Measurements from ENCODE around the gene NEDD4L. TPM values are rescaled to one million over a fixed set of nuclear protein-coding genes. Genes with fewer than 3 reads are reported as not detected.

NEDD4L gene
- total RNA-seq, 3 donors from 2014 or later: 2.6 to 4.7 (median 2.9) TPM

DNA sequence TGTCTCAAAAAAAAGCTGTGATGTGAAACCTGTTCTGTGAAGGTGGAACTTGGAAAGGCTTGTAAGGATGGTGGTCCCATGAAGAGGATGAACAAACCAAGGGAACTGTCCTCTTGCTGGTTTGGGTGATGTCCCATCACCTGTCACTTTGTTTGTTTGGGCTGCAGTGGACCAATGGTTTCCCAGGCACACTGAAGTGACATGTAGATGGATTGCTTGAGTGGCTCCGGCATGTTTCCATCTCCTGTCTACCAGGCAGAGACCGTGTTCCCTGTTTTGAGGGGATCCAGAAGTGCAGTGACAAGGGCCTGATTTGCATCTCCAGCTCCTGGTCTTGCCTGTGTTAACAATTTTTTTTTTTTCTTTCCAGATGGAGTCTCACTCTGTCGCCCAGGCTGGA lies 8.9 kb downstream of the NEDD4L start:
- H3K36me3 Mint-ChIP-seq (ENCODE audit: insufficient read depth): no peaks in the 10 kb centered on the region
- ATAC-seq (no peak), DNase-seq (no peak)
- H3K4me1 Mint-ChIP-seq (ENCODE audit: low read depth): peaks cover 2% of the 10 kb centered on the region
- peaks cover 3% of the 10 kb centered on the region for H3K27me3 Mint-ChIP-seq (ENCODE audit: low read depth)
- H3K4me3 Mint-ChIP-seq: no peak overlapping the region
- H3K9me3 Mint-ChIP-seq: no peaks in the 10 kb centered on the region

DNA sequence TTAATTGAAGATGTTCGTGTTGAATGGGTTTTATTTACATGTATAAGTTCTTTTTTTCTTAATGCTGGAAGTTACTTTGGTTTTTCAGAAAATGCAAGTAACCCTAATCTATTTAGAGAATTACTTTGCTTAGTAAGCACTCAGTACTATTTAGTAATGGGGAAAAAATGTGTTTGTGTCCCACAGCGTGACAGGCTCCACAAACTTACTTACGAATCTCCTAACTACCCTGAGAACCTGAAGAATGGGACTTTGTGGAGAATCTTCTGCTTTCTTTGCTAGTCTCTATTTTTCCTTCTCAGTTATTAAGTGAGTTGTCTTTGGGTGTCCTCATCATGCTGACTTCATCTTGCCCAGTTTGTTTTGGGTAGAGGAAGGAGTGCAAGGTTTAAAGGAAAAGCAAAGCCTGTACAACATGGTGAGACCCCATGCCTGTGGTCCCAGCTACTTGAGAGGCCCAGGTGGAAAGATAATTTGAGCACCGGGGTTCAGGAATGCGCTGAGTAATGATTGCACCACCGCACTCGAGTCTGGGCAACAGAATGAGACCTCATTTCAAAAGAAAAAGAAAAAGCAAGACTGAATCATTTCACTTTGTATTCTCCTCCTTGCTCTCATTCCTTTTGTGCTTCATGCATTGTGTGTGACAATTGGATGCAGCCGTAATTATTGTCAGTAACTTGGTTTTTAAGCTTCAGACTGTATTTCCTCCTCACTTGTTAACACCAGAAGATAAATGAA lies 10.2 kb downstream of the NEDD4L start:
- H3K4me3 Mint-ChIP-seq: no peak overlapping the region
- DNase-seq: no peak
- H3K36me3 Mint-ChIP-seq (ENCODE audit: insufficient read depth): no peaks in the 10 kb centered on the region
- no peaks in the 10 kb centered on the region for H3K9me3 Mint-ChIP-seq
- H3K27me3 Mint-ChIP-seq (ENCODE audit: low read depth): peaks cover 3% of the 10 kb centered on the region
- ATAC-seq: no peak
- peaks cover 2% of the 10 kb centered on the region for H3K4me1 Mint-ChIP-seq (ENCODE audit: low read depth)

DNA sequence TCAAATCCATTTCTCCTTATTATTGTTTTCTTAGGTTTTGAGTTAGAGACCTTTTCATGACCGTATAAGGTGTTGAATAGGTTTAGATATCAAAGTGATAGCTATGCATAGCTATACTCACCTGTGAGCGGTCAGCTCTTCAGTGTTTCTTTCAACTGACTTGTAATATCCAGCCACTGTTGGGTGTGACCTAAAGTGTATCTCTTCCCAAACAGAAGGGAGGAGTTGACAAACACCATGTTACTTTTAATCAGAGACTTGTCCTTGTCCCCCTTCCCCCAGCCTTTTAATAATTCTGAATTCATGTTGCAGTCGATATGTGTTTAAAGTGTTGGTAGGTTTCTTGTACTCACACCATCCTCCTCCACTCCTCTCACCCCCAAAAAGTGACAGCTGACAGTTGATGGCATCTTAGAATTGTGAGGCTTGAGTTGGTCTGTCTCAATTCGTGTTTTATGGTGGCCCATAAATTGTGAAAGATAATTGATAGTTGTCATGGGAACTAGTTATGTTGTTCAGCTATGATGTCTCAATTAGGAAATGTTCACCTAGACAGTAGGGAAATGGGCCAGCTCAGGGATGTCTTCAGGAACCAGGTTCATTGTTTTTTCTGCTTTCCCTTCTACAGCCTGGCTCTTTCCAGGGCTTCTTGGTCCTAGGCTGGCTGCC lies 12.0 kb downstream of the NEDD4L start:
- no peaks in the 10 kb centered on the region for H3K36me3 Mint-ChIP-seq (ENCODE audit: insufficient read depth)
- H3K4me1 Mint-ChIP-seq (ENCODE audit: low read depth): peaks cover 2% of the 10 kb centered on the region
- no peak for DNase-seq
- no peak overlapping the region for H3K4me3 Mint-ChIP-seq
- H3K9me3 Mint-ChIP-seq: no peaks in the 10 kb centered on the region
- no peak for ATAC-seq
- peaks cover 3% of the 10 kb centered on the region for H3K27me3 Mint-ChIP-seq (ENCODE audit: low read depth)

DNA sequence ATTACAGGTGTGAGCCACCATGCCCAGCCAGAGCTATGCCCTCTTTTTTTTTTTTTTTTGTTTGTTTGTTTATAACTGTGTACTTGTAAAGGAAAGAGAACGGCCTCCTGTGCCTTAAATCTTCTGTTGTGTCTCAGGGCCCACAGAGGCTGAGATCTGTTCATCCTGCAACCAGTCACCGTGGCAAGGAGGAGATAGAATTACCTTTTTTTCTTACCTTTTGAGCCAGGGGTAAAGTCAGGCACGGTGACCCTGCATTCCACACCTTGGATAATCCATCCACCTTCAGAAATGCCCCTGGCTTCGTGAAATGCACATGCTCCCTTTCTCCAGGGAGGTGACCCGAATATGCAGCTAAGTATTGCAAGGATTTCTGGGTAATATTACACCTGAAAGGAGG lies 12.8 kb downstream of the NEDD4L start:
- DNase-seq (no peak), ATAC-seq (no peak)
- Mint-ChIP-seq H3K4me1 (ENCODE audit: low read depth) (peaks cover 2% of the 10 kb centered on the region), H3K4me3 (no peak overlapping the region), H3K27me3 (ENCODE audit: low read depth) (peaks cover 3% of the 10 kb centered on the region), H3K36me3 (ENCODE audit: insufficient read depth) (no peaks in the 10 kb centered on the region), H3K9me3 (no peaks in the 10 kb centered on the region)

DNA sequence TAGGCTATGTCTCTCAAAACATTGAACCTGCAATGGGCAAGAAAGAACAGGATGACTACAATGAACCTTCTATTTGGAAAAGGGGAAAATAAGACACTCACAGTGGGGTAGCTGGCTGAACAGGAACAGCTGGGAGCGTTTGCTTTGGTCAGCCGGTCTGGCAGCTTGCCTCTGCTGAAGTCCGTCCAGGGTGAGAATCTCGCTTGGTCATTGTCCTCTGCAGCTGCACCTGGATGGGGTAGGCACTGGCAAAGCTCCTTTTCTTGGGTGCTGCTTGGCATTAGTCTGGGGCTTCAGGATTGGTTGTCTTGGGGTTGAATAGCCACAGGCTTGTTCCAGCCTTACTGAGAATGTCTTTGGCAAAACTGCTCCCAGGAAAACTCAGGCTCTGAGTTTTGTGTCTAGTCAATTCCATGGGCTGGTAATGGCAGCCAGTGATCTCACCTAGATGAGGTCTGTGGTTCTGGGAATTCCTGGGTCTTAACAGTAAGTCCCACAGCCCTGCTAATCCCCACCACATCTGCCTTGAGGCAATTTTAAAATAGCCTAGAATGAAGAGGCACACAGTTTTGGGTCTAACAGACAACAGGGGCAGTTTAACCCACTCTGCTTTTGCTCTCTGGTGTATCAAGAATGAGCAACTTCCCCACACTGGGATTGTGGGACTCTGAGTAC lies 13.4 kb downstream of the NEDD4L start:
- H3K4me1 Mint-ChIP-seq (ENCODE audit: low read depth): no peaks in the 10 kb centered on the region
- H3K36me3 Mint-ChIP-seq (ENCODE audit: insufficient read depth): no peaks in the 10 kb centered on the region
- H3K4me3 Mint-ChIP-seq: no peak overlapping the region
- H3K27me3 Mint-ChIP-seq (ENCODE audit: low read depth): peaks cover 3% of the 10 kb centered on the region
- H3K9me3 Mint-ChIP-seq: no peaks in the 10 kb centered on the region
- ATAC-seq (no peak), DNase-seq (no peak)

DNA sequence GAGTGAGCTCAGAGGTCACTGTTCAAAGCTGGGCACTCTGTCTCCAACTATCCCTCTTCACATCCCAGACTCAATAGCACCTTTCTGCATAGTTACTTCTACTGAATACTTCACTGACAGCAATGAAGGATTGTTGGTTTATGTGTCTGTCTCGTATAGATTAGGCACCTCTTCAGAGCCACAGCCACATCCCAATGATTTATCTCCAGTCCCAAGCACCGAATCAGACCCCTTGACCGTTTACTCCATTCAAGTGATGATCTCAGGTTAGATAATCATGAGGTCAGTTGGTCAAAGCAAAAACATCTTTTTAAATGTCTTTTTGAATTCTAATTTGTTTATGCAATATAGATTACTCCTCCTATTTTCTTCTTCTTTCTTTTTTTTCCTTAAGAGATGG lies 14.7 kb downstream of the NEDD4L start:
- ATAC-seq: no peak
- Mint-ChIP-seq H3K27me3 (ENCODE audit: low read depth) (peaks cover 3% of the 10 kb centered on the region), H3K4me3 (no peak overlapping the region), H3K4me1 (ENCODE audit: low read depth) (no peaks in the 10 kb centered on the region), H3K36me3 (ENCODE audit: insufficient read depth) (no peaks in the 10 kb centered on the region), H3K9me3 (no peaks in the 10 kb centered on the region)
- no peak for DNase-seq

DNA sequence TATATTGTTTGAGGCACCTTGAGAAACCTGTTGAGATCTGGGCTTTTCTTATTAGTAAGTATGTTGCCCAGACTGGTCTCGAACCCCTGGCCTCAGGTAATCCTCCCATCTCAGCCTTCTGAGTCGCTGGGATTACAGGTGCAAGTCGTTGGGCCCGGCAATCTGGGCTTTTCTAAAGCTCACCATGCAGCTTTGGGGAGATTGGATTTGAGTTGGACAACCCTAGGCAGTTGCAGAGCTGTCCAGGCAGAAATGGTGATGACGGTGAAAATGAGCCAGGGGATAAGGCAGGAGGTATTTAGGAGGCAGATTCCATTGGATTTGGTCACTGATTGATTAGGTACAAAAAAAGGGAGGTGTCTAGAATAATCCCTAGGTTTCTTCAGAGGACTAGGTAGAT lies 16.2 kb downstream of the NEDD4L start:
- no peaks in the 10 kb centered on the region for H3K36me3 Mint-ChIP-seq (ENCODE audit: insufficient read depth)
- peaks cover 3% of the 10 kb centered on the region for H3K27me3 Mint-ChIP-seq (ENCODE audit: low read depth)
- no peaks in the 10 kb centered on the region for H3K4me1 Mint-ChIP-seq (ENCODE audit: low read depth)
- no peak overlapping the region for H3K4me3 Mint-ChIP-seq
- ATAC-seq: no peak
- DNase-seq: no peak
- H3K9me3 Mint-ChIP-seq: no peaks in the 10 kb centered on the region

DNA sequence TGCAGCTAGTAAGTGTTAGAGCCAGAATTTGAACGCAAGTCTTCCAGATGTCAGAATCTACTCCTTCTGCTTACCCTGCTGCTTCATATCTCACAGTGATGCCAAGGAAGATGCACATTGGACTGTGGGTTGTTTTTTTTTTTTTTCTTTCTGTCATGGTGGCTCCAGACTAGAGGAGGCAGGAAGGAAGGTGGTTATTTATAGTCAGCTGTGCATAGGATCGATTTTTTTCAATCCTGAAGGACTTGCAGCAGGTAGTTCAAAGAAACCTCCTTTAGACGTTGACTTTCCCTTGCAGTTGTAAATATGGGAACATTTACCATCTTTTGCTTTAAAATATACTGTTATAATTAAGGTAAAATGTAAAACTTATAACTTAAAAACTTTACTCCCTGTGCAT lies 17.3 kb downstream of the NEDD4L start:
- Mint-ChIP-seq H3K9me3 (no peaks in the 10 kb centered on the region), H3K4me3 (no peak overlapping the region), H3K4me1 (ENCODE audit: low read depth) (no peaks in the 10 kb centered on the region), H3K36me3 (ENCODE audit: insufficient read depth) (no peaks in the 10 kb centered on the region), H3K27me3 (ENCODE audit: low read depth) (no peaks in the 10 kb centered on the region)
- no peak for ATAC-seq
- no peak for DNase-seq

DNA sequence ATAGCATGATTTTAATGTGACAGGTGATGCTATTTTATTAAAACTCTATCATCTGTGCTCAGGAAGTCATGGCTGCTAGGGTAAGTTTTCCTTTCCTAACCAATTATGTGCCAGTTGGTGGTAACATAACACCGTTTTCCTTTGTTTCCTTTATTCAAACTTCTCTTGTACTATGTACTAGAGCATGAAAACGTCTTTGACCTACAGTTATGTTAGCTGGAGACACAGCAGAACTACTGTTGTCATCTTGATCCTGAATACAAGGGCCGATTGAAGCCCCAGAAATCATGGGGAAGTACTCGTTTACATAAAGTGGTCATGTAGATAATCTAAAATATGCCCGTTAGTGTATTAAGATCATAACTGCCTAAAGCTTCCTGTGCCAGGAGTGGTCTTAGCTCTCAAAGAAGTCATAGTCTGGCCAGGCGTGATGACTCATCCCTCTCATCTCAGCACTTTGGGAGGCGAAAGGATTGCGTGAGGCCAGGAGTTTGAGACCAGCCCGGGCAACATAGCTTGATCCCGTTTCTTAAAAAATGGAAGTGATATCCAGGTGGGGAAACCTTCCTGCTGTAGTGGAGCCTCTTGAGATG lies 20.5 kb downstream of the NEDD4L start:
- DNase-seq (no peak), ATAC-seq (no peak)
- H3K27me3 Mint-ChIP-seq (ENCODE audit: low read depth): no peaks in the 10 kb centered on the region
- no peaks in the 10 kb centered on the region for H3K9me3 Mint-ChIP-seq
- no peak overlapping the region for H3K4me3 Mint-ChIP-seq
- no peaks in the 10 kb centered on the region for H3K4me1 Mint-ChIP-seq (ENCODE audit: low read depth)
- no peaks in the 10 kb centered on the region for H3K36me3 Mint-ChIP-seq (ENCODE audit: insufficient read depth)

DNA sequence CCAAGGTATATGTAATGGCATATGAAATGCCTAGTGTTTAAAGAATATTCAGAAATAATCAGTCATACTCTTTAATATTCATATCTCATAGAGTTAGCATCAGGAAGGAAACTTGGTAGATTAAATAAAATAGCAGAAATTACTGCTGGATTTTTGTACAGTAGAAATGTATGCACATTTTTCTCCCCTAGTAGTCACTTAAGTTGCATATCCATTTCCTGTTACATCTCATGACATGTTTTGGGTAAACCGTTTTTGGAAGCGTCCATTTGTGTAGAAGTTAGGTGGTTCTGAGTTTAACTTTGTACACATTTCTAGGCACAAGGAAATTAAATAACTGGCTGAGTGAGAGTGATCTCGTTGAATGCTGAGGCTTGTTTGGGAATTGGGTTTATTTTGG lies 21.9 kb downstream of the NEDD4L start:
- H3K36me3 Mint-ChIP-seq (ENCODE audit: insufficient read depth): no peaks in the 10 kb centered on the region
- H3K4me1 Mint-ChIP-seq (ENCODE audit: low read depth): no peaks in the 10 kb centered on the region
- no peaks in the 10 kb centered on the region for H3K9me3 Mint-ChIP-seq
- DNase-seq: no peak
- no peak for ATAC-seq
- H3K4me3 Mint-ChIP-seq: no peak overlapping the region
- H3K27me3 Mint-ChIP-seq (ENCODE audit: low read depth): no peaks in the 10 kb centered on the region

DNA sequence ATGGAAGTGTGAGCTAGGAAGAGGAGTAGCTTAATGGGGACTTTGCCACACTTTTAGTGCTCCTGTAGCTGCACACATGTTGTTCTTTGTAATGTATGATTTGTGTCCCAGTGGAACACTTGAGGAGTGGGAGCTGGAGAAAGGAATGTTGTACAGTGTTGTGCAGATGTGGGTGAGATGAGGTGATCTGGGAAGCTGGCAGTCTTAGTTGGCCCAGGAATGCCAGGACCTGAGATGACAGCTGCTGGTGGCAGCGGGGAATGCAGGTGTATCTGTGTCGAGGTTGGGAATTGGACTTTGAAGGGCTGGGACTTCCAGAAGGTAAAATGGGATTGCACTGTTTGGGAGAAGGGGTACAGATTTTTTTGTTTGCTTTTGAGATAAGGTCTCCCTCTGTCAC lies 23.6 kb downstream of the NEDD4L start:
- no peaks in the 10 kb centered on the region for H3K27me3 Mint-ChIP-seq (ENCODE audit: low read depth)
- no peaks in the 10 kb centered on the region for H3K4me1 Mint-ChIP-seq (ENCODE audit: low read depth)
- H3K36me3 Mint-ChIP-seq (ENCODE audit: insufficient read depth): peaks cover 2% of the 10 kb centered on the region

DNA sequence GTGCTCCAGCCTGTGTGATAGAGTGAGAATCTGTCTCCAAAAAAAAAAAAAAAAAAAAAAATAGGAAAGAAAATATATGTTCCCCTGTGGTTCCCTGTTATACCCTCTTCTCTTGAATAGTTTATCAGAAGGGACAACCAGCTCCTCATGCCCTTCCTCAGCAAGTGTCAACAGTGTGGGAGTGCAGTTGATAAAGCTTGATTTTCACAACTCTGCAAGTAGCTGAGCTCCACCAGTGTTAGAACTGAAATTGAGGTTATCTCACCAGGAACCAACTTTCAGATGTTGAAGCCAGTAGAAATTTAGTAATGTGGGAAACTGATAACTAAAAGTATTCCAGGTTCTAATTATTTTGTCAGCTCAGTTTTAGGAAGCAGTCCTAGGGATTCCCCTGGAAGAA lies 25.1 kb downstream of the NEDD4L start:
- Mint-ChIP-seq H3K36me3 (ENCODE audit: insufficient read depth) (peaks cover 2% of the 10 kb centered on the region), H3K4me3 (no peak overlapping the region), H3K4me1 (ENCODE audit: low read depth) (no peaks in the 10 kb centered on the region), H3K9me3 (no peaks in the 10 kb centered on the region), H3K27me3 (ENCODE audit: low read depth) (no peaks in the 10 kb centered on the region)
- no peak for DNase-seq
- ATAC-seq: no peak

More for the DNA sequence above, 23.6 kb downstream of the NEDD4L start:
- Mint-ChIP-seq H3K9me3 (no peaks in the 10 kb centered on the region), H3K4me3 (no peak overlapping the region)
- DNase-seq: no peak
- no peak for ATAC-seq

DNA sequence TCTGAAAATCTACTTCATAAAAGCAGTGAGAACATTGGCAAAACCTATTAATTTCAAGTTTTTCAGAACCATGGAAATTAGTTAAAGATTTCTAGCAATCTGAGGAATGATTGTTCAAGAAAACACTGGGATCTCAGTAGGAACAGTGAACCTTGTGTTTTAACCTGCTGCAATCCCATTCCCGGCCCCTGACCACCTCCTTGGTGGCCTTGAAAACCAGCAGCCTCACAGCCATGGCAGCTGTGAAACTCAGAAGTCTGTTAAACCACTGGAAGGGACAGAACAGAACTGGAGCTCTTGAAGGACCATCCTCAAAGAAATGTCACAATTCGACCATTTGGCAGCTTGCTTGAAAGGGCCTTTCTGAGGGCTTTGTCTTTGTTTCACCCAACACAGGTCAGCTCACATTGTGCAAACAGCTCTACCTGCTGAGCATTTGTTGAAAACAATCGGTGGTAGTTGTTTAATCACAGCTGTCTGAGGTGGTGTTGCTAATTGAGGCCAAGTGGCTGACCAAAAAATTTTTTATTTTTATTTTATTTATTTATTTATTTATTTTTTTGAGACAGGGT lies 25.8 kb downstream of the NEDD4L start:
- ATAC-seq: no peak
- H3K4me3 Mint-ChIP-seq: no peak overlapping the region
- no peak for DNase-seq
- H3K36me3 Mint-ChIP-seq (ENCODE audit: insufficient read depth): peaks cover 2% of the 10 kb centered on the region
- no peaks in the 10 kb centered on the region for H3K4me1 Mint-ChIP-seq (ENCODE audit: low read depth)
- H3K9me3 Mint-ChIP-seq: no peaks in the 10 kb centered on the region
- peaks cover under 1% of the 10 kb centered on the region for H3K27me3 Mint-ChIP-seq (ENCODE audit: low read depth)

DNA sequence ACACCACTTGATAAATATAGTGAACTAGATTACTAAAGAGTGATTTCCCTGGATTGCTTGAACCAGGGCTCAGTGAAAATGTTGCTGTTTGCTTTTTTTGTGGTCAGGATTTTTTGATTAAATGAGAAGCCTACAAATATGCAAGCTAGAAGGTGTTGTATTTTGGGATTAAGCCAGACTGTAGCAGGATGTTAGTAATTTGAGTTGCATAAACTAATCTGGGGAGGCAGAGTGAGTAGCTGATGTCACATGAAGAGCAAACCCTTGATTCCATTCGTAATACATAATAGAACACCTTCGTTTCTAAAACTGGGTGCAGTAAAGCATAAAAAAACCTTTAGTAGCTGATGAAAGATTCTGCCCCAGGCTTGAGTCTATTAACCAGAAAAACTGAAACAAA lies 32.0 kb downstream of the NEDD4L start:
- no peaks in the 10 kb centered on the region for H3K9me3 Mint-ChIP-seq
- no peak for ATAC-seq
- no peaks in the 10 kb centered on the region for H3K4me1 Mint-ChIP-seq (ENCODE audit: low read depth)
- DNase-seq: no peak
- H3K36me3 Mint-ChIP-seq (ENCODE audit: insufficient read depth): peaks cover 1% of the 10 kb centered on the region
- H3K4me3 Mint-ChIP-seq: no peak overlapping the region
- peaks cover 13% of the 10 kb centered on the region for H3K27me3 Mint-ChIP-seq (ENCODE audit: low read depth)
